ENCODE data around the gene PDZD7.
"Not testable (repeated sequence)": the region's sequence is repeated elsewhere in the genome, so short reads cannot be mapped to it uniquely, and the experiment has no call there.

PDZD7 gene

DNA sequence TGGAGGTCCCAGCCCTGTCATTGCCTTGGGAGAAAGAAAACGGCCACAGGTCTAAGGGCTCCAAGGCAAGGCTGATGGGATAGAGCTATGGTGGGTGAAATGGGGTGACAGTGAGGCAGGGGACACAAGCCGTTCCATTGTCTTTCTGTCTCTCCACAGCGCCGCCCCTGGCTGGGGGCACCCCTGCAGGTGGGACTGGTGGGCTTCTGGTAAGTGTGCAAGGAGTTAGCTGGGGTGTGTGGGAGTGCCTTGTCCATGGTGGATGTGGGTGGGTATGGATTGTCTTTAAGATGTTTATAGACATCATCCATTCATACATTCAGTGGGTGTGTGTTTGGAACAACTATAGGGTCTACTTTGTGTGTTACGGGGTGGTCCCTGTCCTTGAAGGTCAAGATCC, 7.6 kb upstream of the PDZD7 start:
- no peak for DNase-seq

DNA sequence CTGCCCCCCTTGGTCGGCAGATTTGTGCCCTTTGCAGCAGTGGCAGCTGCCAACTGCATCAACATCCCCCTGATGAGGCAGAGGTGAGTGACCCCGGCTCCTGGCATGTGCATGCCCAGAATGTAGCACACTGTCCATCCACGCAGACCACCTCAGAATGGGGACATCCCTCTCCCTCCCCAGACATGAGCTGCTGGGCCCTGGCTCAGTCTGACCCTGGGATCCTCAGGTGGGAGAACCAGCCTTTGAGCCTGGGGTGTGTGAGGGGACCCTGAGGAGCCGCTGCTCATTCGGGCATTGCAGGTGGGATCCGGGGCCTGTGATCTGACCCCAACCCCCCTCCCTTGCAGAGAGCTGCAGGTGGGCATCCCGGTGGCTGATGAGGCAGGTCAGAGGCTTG, 5.8 kb upstream of the PDZD7 start:
- no peak for DNase-seq

DNA sequence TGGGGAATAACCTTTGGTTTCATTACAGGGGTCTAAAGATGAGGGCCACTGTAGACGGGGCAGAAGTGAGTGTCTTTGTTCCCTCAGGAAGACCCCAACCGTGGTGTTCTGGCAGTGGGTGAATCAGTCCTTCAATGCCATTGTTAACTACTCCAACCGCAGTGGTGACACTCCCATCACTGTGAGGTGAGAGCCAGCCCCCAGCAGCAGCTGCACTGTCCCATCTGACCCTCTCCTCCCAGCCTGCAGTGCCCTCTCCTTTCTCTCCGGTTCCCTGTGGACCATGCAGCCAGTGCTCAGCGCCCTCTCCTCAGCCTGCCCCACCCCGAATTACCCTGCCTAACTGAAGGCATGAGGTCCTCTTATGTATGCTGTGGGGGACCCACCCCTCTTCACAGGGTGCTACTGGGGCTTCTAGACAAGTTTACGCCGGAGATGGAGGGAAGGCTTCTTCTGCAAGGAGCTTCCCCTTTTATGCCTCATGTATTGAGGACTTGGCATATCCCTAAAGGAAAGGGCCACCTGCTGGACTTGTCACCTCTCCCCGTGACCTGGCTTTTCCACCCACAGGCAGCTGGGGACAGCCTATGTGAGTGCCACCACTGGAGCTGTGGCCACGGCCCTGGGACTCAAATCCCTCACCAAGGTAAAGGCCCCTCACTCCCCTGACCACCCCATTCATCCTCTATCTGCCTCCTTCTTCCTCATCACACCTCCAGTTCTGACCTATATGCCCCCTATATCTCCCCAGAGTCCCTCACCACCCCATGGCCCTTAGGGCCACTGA, 5.2 kb upstream of the PDZD7 start:
- DNase-seq = no peak

DNA sequence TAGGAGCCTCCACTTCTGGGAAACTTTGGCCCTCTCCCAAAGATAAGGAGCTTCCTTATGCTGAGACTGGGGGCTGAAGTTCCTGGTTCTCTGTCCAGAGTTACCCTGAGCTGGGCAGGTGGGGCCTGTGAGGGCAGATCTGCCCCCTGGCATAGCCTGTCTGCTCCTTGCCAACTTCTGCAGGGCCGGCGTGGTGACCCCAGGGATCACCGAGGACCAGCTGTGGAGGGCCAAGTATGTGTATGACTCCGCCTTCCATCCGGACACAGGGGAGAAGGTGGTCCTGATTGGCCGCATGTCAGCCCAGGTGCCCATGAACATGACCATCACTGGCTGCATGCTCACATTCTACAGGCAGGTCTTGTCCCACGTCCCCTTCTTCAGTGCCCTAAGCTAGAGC, 4.4 kb upstream of the PDZD7 start:
- no peak for DNase-seq

DNA sequence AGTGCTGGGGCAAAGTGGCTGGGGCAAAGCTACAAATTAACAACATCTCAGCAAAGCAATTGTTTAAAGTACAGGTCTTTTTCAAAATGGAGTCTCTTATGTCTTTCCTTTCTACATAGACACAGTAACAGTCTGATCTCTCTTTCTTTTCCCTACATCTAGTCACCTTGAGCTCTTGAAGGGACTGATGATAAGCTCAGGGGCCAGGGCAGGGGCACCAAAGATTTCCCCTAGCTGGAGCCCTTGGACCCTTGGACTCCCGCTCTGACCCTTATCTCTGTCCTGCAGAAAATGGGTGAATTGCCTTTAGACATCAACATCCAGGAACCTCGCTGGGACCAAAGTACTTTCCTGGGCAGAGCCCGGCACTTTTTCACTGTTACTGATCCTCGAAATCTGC, 3.5 kb upstream of the PDZD7 start:
- DNase-seq = not testable (repeated sequence)

DNA sequence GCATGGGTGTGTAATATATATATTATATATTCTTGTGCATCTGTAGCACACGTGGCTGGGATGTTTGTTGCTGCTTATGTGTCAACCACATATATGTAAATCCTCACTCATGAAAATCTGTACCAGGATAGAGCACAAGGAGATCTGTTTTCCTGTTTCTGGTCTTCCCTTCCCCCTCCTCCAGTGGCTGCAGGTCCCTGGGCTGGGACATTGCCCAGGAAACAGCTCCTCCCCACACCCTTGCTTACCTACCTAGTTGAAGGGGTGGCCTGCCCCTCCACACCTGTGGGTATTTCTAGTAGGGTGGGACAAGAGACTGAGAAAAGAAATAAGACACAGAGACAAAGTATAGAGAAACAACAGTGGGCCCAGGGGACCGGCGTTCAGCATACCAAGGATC, 2.3 kb upstream of the PDZD7 start:
- peak in 1 of 2 experiments; percentile 33 for DNase-seq

DNA sequence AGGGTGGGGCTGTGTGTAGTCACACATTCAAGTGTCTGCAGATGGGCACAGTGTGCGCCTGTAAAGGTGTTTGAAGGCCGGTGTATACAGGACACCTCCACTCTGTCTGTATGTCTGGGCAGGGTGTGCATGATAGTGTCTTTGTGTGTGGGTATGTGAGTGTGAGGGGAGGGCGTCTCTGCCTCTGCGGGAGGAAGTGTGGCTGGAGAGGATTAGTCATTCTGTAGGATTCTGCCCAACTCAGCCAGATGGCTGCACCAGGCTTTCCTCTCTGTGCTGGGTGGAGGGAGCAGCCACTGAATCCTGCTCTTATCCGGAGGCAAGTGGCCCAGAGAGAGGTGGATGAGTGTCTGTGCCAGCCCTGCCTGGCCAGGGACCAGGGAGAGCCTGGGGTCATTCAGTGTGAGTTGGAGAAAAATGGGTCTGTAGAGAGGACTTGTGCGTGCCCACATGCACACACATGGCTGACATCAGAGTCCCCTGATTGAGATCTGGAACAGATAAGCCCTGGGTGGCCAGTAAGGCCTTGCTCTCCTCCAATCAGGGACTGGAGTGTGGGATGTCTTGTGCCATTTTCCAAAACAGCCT, 1.8 kb upstream of the PDZD7 start:
- DNase-seq = no peak

DNA sequence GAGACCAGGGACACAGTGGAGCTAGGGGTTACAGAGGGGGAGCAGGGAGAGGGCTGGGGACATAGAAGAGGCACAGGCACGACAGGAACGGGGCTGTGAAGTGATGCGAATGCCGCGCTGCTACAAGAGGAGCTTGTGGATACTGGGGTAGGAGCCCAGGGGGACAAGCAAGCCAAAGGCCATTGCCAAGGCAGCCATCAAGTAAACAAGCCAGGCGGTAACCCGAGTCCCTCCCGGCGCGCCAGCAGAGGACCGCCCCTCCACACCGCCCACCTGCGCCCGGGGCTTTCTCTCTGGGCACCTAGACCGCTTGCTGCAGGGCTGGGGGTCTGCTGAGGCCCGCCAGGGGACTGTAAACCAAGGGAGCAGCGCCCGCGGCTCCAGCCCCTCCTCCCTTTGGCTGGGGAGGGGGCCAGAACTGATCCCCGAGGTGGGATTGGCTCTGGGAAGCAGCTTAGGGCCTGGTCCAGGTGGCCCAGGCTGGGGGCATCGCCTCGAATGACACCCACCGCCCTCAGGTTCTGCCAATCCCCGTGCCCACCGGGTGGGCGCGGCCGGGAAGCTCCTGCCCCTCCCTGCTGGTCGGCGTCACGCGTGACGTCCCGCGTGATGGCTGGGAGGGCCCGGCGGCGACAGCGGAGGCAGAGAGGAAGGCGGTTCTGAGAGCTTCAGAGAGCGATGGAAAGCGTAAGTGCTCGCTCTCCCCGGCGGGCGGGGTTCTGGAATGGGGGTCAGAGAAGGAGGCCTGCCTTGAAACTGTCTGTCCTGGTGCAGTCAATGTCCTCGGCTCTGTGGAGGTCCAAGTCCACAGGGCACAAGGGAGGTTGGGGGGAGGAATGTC, 1.1 kb upstream of the PDZD7 start:
- DNase-seq = peak; percentile 35 to 52

DNA sequence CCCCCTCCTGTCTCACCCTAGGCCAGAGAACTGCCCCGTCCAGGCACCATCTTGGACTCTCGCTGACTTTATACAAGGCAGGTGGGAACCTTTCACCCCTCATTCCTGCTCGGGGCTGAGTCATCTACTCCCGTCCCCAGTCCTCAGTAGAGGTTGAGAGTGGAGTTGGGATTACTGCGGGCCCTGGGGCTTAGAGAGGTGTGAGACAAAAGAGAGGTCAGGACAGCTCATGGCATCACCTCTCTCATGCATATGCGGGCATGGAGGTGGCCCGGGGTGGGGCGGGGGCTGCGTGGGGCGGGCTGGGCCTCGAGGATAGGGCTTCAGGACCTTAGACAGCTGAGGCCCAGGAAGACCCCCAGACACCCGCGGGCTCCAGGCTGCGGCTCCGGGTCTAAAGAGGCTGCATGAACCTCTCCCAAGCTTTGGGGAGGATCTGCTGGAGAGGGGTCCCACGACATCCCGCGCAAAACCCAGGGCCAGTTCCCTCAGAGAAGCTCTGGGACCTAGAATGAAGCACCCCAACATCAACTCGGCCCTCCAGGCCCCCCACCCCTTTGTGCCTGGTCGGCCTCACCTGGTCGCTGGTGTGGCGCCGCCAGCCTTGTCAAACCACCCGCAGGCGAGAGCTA, 317 bp downstream of the PDZD7 start:
- DNase-seq = no peak

DNA sequence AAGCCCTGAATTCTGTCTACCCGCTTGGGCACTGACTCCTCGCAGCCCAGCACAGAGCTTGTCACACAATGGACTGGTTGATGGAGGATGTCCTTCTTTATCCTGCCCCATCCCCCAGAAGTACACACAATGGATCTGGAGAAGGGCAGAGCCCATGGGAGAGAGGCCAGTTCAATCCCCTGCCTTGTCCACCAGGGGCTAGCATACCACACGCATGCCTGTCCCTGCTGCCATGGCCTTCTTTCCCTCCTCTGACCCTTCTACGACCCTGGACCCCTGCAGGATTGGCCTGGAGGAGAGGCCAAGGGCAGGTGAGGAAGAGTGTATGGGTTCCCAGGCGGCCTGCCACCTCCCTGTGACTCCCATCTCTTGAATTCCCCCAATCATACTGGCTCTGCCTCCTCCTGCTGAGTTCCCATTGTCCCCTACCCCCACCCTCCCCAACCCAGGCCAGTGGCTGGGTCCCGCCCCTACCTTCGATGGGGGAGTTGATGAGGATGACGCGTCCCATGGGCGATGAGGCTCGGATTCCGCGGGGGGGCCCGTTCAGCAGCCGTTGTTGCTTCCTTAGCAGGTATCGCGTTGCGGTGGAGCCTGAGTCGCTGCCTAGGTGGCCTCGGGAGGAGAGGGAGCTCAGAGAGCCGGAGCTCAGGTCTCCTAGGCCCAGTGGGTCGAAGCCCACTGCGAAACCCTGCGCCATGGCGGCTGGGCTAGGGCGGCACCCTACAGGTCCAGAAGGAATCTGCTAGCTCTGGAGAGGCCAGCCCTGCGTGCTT, 1.2 kb downstream of the PDZD7 start:
- DNase-seq = peak in 1 of 2 experiments; percentile 22

DNA sequence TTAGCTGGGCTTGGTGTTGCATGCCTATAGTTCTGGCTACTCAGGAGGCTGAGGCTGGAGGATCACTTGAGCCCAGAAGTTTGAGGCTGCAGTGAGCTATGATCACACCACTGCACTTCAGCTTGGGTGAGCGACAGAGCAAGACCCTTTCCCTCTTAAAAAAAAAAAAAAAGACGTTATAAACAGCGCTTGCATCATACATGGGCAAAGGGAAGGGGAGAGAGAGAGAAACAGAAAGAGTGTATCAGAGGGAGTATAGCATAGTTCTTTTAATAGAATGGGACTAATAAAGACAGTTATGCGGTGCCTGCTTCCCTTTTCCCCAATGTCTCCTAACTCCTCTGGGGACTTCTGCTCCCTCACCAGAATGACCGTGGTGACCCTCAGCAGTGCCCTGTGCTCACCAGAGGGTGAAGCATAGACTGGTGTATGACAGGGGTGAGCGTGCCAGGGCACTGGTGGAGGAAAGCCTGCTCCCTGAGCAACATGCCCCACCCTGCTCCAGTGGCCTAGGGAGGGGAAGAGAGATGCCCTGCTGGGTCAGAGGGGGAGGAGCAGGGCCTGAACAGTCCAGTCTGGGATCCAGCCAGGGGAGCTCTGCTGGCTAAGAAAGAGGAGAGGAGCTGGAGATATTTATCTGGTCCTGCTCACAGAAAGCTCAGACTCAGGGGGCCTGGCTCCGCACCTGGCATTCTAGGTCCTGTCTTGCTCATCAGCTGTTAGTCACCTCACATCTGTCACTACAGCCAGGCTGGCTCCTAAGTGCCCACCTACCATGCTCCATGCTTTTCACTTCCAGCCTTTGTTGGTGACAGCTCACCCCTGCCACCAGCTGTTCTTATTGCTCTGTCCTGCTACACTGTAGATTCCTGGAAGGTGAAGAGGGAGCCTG, 2.2 kb downstream of the PDZD7 start:
- no peak for DNase-seq

DNA sequence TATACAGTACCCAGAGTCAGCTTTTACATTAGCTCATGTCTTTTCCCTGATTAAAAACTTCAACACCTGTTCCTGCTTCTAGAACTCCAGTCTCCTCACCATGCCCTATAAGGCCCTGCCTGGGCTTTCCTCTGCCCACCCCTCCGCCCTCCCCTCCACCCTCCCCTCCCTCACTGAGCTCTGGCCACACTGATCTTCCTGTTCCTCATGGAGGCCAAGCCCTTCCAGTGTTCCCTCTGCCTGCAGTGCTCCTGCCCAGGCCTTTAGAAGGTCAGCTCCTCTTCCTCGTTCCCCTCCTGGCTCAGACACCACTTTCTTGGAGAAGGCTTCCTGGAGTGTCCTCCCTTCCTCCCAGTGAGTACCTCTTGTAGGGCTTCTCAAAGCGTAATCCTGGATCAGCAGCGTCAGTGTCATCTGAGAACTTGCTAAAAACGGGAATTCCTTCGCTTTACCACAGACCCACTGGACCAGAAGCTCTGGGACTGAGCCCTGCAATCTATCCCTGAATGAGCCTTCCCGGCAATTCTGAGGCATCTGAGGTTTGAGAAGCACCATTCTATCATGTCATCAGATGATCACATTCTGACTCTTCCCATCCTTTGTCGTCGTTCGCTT, 3.7 kb downstream of the PDZD7 start:
- no peak for DNase-seq

DNA sequence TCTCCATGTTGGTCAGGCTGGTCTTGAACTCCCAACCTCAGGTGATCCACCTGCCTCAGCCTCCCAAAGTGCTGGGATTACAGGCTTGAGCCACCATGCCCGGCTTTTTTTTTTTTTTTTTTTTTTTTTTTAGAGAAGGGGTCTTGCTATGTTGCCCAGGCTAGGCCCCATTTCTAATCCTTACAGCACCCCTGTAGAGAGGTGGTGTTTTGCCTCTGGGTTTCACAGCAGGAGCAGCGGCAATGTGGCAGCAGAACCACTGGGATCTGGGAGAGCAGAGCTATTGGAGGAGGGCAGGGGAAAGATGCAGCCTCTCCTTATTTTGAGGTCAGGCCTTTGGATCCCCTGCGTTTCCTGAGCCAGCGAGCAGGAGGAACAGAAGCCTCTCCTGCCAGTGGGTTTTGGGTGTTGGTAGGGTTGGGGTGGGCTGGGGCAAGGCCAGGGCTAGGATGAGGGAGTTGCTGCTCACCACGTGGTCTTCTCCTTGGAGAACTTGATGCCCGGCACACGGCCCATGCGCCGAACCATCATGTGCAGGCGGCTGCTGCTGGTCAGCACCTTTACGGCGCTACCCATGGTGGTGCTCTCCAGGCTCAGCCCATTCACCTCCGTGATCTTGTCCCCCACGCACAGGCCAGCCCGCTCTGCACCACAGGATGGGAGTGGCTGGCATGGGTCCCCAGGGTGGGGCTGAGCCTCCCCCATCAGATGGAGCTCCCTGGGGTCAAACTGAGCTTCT, 7.8 kb downstream of the PDZD7 start:
- no peak for DNase-seq

DNA sequence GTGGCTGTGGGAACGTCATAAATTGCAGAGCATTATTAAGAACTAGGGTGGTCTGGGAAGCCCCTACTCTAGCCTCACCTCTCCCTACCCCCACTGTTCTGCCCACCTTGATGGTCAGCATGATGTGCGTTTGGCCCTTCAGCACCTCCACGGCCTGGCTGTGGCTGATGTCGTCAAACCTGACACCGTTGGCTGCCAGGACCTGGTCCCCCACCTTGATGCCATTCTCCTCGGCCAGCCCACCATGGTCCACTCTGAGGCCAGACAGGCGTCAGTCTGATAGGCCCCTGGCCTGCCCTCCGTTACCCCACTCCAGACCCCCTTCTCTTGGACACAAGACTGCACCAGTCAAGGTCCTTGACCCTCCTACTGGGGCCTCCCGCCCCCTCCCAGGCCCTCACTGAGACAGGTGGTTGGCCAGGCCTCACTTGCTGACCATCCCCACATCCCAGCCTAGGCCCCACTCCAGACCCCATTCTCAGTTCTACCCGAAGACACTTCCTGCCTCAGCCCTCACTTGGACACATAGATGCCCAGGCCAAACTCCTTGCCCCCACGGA, 9.2 kb downstream of the PDZD7 start:
- no peak for DNase-seq

DNA sequence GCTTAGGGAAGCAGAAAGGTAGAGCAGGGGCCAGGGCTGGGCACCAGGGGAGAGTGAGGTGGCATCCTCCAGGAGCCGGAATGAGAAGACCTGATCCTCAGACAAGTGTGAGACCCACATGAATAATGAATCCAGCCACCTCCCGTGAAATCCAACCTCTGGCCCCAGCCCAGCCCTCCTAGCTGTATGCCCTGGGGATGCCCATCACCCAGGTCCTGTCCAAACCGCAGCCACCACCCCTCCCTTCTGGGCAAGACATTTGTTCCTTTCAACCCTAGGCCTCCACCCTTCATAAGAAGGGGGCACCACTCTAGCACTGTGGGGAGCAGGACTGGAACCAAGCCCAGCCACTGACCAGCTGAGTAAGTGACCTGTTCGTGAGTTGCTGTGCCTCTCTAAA, 9.7 kb downstream of the PDZD7 start:
- DNase-seq = no peak

DNA sequence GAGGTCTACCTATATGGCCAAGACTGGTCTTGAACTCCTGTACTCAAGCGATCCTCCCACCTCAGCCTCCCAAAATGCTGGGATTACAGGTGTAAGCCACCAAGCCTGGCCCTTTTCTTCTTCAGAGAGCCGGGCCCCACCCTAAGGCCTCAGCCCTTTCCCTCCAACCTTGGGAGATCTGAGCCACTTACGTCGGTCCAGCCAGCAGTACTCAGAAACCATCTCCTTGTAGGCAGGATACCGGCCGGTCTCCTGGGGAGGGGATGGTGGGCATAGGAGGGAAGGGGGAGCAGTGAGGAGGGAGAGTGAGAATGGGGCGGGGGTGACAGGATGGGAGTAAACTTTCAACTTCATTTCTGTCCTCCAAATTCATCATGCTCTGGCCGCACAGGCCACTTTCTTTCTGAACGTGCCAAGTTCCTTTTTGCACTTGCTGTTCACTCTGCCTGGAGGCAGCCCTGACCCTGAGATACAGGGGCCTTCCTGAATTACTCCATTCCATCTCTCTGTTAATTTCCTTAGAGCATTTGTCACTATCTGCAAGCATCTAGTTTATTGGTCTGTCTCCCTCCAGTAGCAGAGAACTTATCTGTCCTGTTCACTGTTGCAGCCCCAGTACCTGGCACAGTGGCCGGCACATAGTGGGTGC, 10.4 kb downstream of the PDZD7 start:
- no peak for DNase-seq

DNA sequence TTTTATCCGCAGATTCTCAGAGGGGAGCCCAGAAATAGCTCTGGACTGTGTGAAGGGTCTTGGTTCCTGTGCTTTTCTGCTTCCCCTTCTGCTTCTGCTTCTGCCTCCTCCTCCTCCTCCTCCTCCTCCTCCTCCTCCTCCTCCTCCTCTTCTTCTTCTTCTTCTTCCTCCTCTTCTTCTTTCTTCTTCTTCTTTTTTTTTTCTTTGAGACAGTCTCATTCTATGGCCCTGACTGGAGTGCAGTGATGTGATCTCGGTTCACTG, 11.6 kb downstream of the PDZD7 start:
- no peak for DNase-seq

DNA sequence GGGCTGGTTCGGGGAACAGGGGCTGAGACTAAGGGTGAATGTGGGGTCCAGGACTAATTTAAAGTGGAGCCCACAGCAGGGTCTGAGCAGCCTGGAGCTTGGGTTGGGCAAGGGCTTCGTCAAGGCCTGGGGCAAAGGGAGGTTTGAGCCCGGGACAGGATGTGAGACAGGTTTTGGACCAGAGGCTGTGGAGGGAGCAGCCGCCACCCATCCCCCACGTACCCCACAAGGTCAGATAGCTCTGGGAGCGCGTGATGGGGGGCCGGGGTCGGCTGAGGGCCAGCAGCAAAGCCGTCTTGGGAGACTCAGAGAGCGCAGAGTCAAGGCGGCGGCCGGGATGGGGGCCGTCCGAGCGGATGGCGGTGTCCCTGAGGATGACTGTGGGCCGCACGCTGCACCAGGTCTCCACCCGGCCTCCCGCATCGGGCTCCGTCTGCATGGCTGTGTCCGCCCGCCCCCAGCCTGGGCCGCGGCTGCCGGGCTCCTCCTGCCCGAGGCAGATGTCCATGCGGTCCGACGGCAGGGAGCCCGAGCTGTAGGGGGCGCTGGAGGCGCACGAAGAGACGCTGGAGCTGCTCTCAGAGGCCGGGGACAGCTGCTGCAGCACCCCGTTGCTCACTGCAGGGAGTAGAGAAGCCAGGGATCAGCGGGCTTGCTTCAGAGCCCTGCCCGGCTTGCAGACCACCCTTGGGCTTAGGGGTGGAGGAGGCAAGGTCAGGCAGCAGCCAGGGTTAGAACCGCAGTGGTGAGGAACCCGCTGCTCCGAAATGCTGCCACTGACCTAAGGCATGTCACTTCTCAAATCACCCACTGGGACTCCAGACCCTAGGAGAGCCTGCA, 12.1 kb downstream of the PDZD7 start:
- peak; percentile 45 to 87 for DNase-seq

DNA sequence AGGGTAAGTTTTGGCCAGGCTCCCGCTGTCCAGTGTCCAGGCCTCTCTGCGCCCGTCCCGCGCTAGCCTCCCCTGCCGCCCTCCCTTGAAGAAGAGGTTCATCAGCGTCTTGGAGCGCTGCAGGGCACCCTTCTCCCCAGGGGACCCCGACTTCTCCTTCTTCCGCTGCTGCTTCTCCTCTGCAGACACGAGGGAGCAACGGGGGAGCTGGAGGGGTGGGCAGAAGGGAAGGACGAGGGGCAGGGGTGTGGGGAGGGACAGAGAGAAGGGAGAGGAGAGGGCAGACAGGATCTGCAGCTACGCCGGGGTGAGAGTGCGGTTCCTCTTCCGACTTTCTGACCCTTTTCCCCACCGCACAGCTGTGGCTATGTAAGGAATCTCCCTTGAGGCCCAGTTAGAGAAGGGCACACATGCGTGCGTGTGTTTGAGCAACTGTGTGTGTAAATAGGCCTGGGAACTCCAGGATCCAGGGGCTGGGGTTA, 12.8 kb downstream of the PDZD7 start:
- DNase-seq = no peak

Data from NCI-H526 (cell line).